SK-N-SH (cell line): Measurements from ENCODE around the gene SMG7. TPM values are rescaled to one million over a fixed set of nuclear protein-coding genes. Genes with fewer than 3 reads are reported as not detected.

Experiments
- CTCF ChIA-PET: fragments of 300-600, 350-600 bp; formaldehyde crosslinking; extraction: SDS; loops from one replicate; lab custom pipeline; 2021; lab: Yijun Ruan, JAX
- POLR2A ChIA-PET: fragments of 350-600 bp; sonication (Branson Sonifier 250); formaldehyde crosslinking; extraction: SDS; loops from one replicate; lab custom pipeline; 2020; ENCODE audit warnings: antibody characterized with exemption, inconsistent platforms; lab: Yijun Ruan, JAX
- DNase-seq: peaks from one replicate; pipeline ENCODE4 v3.0.0; 2012
- H2AFZ ChIP-seq: fragments of 200-600 bp; sonication (generic); 2 replicates; pipeline ENCODE4 v1.8.1; 2016; ENCODE audit warnings: antibody characterized with exemption, mild to moderate bottlenecking, low read depth
- H3F3A ChIP-seq: fragments of 200-600 bp; sonication (generic); replicated peaks from 2 replicates; pipeline ENCODE3; 2016; ENCODE audit warnings: antibody characterized with exemption, mild to moderate bottlenecking; ENCODE audit not compliant: insufficient read depth
- H3K27ac ChIP-seq, 2 experiments: fragments of 200-500 bp in 1 of 2; fragments of 200-600 bp in 1 of 2; sonication (Bioruptor generic) in 1 of 2; sonication (generic), shearing (Covaris generic) in 1 of 2; 2 replicates each; pipeline versions ENCODE4 v1.5.1 to v1.6.1; 2014 to 2016; ENCODE audit warnings: low read depth in 2 of 2, inconsistent platforms in 1 of 2, low read length in 1 of 2, mild to moderate bottlenecking in 1 of 2, mixed read lengths in 1 of 2
- H3K27me3 ChIP-seq: fragments of 200-600 bp; sonication (generic), shearing (Covaris generic); 2 replicates; pipeline ENCODE4 v1.6.1; 2016; ENCODE audit warnings: mixed run types; ENCODE audit not compliant: insufficient read depth
- H3K36me3 ChIP-seq, 2 experiments: fragments of 200-500 bp in 1 of 2; fragments of 200-600 bp in 1 of 2; sonication (Bioruptor generic) in 1 of 2; sonication (generic) in 1 of 2; replicated peaks in 1 of 2; 2 replicates each; pipeline versions ENCODE3 to v1.5.1; 2014 to 2016; ENCODE audit warnings: low read length in 1 of 2, mild to moderate bottlenecking in 1 of 2; ENCODE audit not compliant: insufficient read depth in 2 of 2, control insufficient read depth in 1 of 2
- H3K4me1 ChIP-seq, 2 experiments: fragments of 200-500 bp in 1 of 2; fragments of 200-600 bp in 1 of 2; sonication (Bioruptor generic) in 1 of 2; sonication (generic), shearing (Covaris generic) in 1 of 2; 2 replicates each; pipeline versions ENCODE4 v1.5.1 to v1.6.1; 2014 to 2016; ENCODE audit warnings: low read depth in 1 of 2, low read length in 1 of 2, mixed run types in 1 of 2; ENCODE audit not compliant: insufficient read depth in 2 of 2, control insufficient read depth in 1 of 2
- H3K4me2 ChIP-seq: fragments of 200-600 bp; sonication (generic), shearing (Covaris generic); 2 replicates; pipeline ENCODE4 v1.6.1; 2017; ENCODE audit warnings: mixed run types
- H3K4me3 ChIP-seq, 2 experiments: fragments of 200-500 bp in 1 of 2; fragments of 200-600 bp in 1 of 2; sonication (Bioruptor generic) in 1 of 2; sonication (generic), shearing (Covaris generic) in 1 of 2; 2 replicates each; pipeline versions ENCODE4 v1.5.1 to v1.8.1; 2014 to 2016; ENCODE audit warnings: low read depth in 2 of 2, inconsistent platforms in 1 of 2, low read length in 1 of 2, mild to moderate bottlenecking in 1 of 2, mixed read lengths in 1 of 2, moderate library complexity in 1 of 2
- H3K79me2 ChIP-seq: fragments of 200-600 bp; sonication (generic); 2 replicates; pipeline ENCODE4 v1.8.1; 2017; ENCODE audit warnings: mild to moderate bottlenecking; ENCODE audit not compliant: insufficient read depth
- H3K9ac ChIP-seq: fragments of 200-600 bp; sonication (generic); 2 replicates; pipeline ENCODE4 v1.6.1; 2017; ENCODE audit warnings: mixed run types
- H3K9me2 ChIP-seq: fragments of 200-600 bp; sonication (generic); 2 replicates; pipeline ENCODE4 v1.6.1; 2017; ENCODE audit warnings: mixed run types
- H3K9me3 ChIP-seq: fragments of 200-600 bp; sonication (generic); 2 replicates; pipeline ENCODE4 v1.6.1; 2017; ENCODE audit warnings: mixed run types, mild to moderate bottlenecking, moderate library complexity
- H4K20me1 ChIP-seq: fragments of 200-600 bp; sonication (generic); 2 replicates; pipeline ENCODE4 v1.6.1; 2017; ENCODE audit warnings: mild to moderate bottlenecking, mixed run types; ENCODE audit not compliant: insufficient read depth
- CHD2 ChIP-seq: fragments of 150-350 bp; IDR thresholded peaks from 2 replicates; pipeline ENCODE4 v1.6.1; 2018; ENCODE audit warnings: low read length; ENCODE audit not compliant: partially characterized antibody
- ELF1 ChIP-seq: IDR thresholded peaks from 2 replicates; pipeline ENCODE4 v1.4.0; 2012
- EP300 ChIP-seq, 2 experiments: IDR thresholded peaks; 2 replicates each; pipeline versions ENCODE4 v1.4.0 to v1.6.1; 2012; ENCODE audit warnings: borderline replicate concordance in 1 of 2, low read depth in 1 of 2, low read length in 1 of 2
- FOSL2 ChIP-seq: IDR thresholded peaks from 2 replicates; pipeline ENCODE4 v1.4.0; 2012; ENCODE audit warnings: low read depth, mild to moderate bottlenecking, moderate library complexity, borderline replicate concordance
- FOXJ3 ChIP-seq: sonication (generic); formaldehyde crosslinking; IDR thresholded peaks from 2 replicates; pipeline ENCODE4 v1.5.1; 2020; ENCODE audit warnings: mild to moderate bottlenecking, missing genetic modification reagents
- FOXM1 ChIP-seq: IDR thresholded peaks from 2 replicates; pipeline ENCODE4 v1.4.0; 2012; ENCODE audit warnings: low read depth, mild to moderate bottlenecking
- GATA2 ChIP-seq: sonication (generic); formaldehyde crosslinking; IDR thresholded peaks from 2 replicates; pipeline ENCODE4 v1.5.0; 2020; ENCODE audit warnings: mild to moderate bottlenecking, missing genetic modification reagents
- MXI1 ChIP-seq: IDR thresholded peaks from 2 replicates; pipeline ENCODE4 v1.6.1; 2012; ENCODE audit warnings: mild to moderate bottlenecking, low read depth, low read length, improper control_type of control experiment
- NFIC ChIP-seq: IDR thresholded peaks from 2 replicates; pipeline ENCODE4 v1.4.0; 2012; ENCODE audit warnings: borderline replicate concordance
- RAD21 ChIP-seq: IDR thresholded peaks from 2 replicates; pipeline ENCODE4 v1.6.1; 2012; ENCODE audit warnings: mild to moderate bottlenecking, low read length
- REST ChIP-seq: IDR thresholded peaks from 2 replicates; pipeline ENCODE4 v1.6.1; 2012; ENCODE audit warnings: mild to moderate bottlenecking, low read depth, low read length, moderate library complexity
- TEAD4 ChIP-seq: IDR thresholded peaks from 2 replicates; pipeline ENCODE4 v1.4.0; 2012; ENCODE audit warnings: mild to moderate bottlenecking, borderline replicate concordance; ENCODE audit not compliant: insufficient read depth
- ZBTB33 ChIP-seq: IDR thresholded peaks from 2 replicates; pipeline ENCODE4 v1.4.0; 2012; ENCODE audit warnings: low read depth, borderline replicate concordance
- WGBS: methylation state at CpG from one replicate; pipeline ENCODE4 v1.1.6; 2017; ENCODE audit warnings: low lambda C conversion rate; 5-methylcytosine and 5-hydroxymethylcytosine counted together
- polyA plus RNA-seq, 3 experiments: library from polyadenylated mRNA; depleted of rRNA; stranded (reverse); fragments of >200 nt; gene quantifications; 2 replicates each; pipeline ENCODE4 v1.2.3, GENCODE V29; 2012

SMG7 gene
- polyA plus RNA-seq, 1 of the 3 experiments (the other 2 are of a cell fraction), result 19.8 TPM

GRCh38 chr1:183576537-183576936, 104.2 kb downstream of the SMG7 start:
- Histone ChIP-seq H3K4me3 (no peak overlapping the region), H3K4me2 (no peak overlapping the region), H3F3A (peaks cover 4% of the 10 kb centered on the region), H3K27ac (no peak overlapping the region), H3K36me3 (no peaks in the 10 kb centered on the region), H3K9me2 (no peaks in the 10 kb centered on the region), H3K27me3 (no peaks in the 10 kb centered on the region), H3K9ac (no peak overlapping the region), H2AFZ (no peak overlapping the region), H3K79me2 (no peaks in the 10 kb centered on the region), H3K9me3 (no peaks in the 10 kb centered on the region), H3K4me1 (no peaks in the 10 kb centered on the region), H4K20me1 (no peaks in the 10 kb centered on the region)
- CTCF ChIA-PET, result interaction anchor here (0.5 to 1.6 kb wide), 2 partner anchors 32 to 210 kb away, joined by 3 read pairs; no protein-coding TSS in a partner anchor
- WGBS, result 78% methylated on average over 8 of the region's 8 CpGs
- TF ChIP-seq FOXM1 (no peak), CHD2 (no peak), GATA2 (no peak), RAD21 (no peak), FOXJ3 (CRISPR knock-in tag) (no peak), TEAD4 (no peak), ZBTB33 (no peak), REST (no peak), ELF1 (no peak), EP300 (IDR thresholded peaks at IDR 0.05; ENCODE audit: borderline replicate concordance in 1 of 2, low read depth in 1 of 2, low read length in 1 of 2) (no peak), NFIC (no peak), FOSL2 (no peak), MXI1 (no peak)
- no peak for DNase-seq
- POLR2A ChIA-PET, result no interaction called here
